ENCODE data around the gene HDDC3.

GRCh38 chr15:90942354-90943120 lies 10.2 kb upstream of the HDDC3 start:
- no peak for TF ChIP-seq CTCF (IDR thresholded peaks at IDR 0.05)
- no peak for TF ChIP-seq POLR2A (IDR thresholded peaks at IDR 0.05)

All from lower leg skin (tissue), 3 donors.